Muscle layer of duodenum (tissue), 2 donors: ENCODE measurements around the gene HADHB.
"Not testable (repeated sequence)": the region's sequence is repeated elsewhere in the genome, so short reads cannot be mapped to it uniquely, and the experiment has no call there.

Source experiments
- H3K27ac ChIP-seq: one replicate; pipeline ENCODE4 v1.7.0; 2013; ENCODE audit warnings: mild to moderate bottlenecking, low read length
- H3K27me3 ChIP-seq: one replicate; pipeline ENCODE4 v1.7.0; 2013; ENCODE audit warnings: low read depth, mild to moderate bottlenecking, control low read depth, low read length
- H3K36me3 ChIP-seq, 2 donors: one replicate each; pipeline ENCODE4 v1.7.0; 2013; ENCODE audit warnings: low read length in 2 of 2, control low read depth in 1 of 2, mild to moderate bottlenecking in 1 of 2; ENCODE audit not compliant: insufficient read depth in 2 of 2, control insufficient read depth in 1 of 2
- H3K4me1 ChIP-seq, 2 donors: one replicate each; pipeline ENCODE4 v1.7.0; 2013; ENCODE audit warnings: low read length in 2 of 2, mild to moderate bottlenecking in 2 of 2, control low read depth in 1 of 2, moderate library complexity in 1 of 2; ENCODE audit not compliant: insufficient read depth in 2 of 2, control insufficient read depth in 1 of 2
- H3K4me3 ChIP-seq, 2 donors: one replicate each; pipeline ENCODE4 v1.7.0; 2013; ENCODE audit warnings: low read length in 2 of 2, low read depth in 1 of 2, mild to moderate bottlenecking in 1 of 2
- H3K9me3 ChIP-seq, 2 donors: one replicate each; pipeline ENCODE4 v1.7.0; 2013; ENCODE audit warnings: low read length in 2 of 2, control low read depth in 1 of 2, mild to moderate bottlenecking in 1 of 2; ENCODE audit not compliant: control insufficient read depth in 1 of 2
- donor health status: healthy.

HADHB gene

DNA sequence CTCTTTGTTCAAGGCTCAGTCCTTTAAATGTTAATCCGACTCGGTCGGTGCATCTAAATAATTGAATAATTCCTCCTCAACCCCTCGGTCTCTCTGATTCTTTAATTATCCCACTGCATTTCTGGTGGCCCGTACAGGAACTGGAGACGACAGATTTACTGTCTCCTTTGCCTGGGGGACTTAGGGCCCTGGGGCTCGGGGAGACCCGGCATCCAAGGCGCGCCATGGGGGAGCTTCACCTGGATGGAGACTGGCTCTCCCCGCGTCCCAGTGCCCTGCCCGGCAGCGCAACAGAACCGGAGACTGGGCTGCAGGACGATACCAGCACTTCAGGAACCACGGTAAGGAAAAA lies 53.5 kb downstream of the HADHB start:
- peaks cover 0 to 10% of the 10 kb centered on the region in 2 donors for H3K4me1 ChIP-seq
- H3K27me3 ChIP-seq = no peaks in the 10 kb centered on the region
- no peaks in the 10 kb centered on the region for H3K9me3 ChIP-seq
- peak overlapping the region; percentile 82 to 84 for H3K4me3 ChIP-seq
- no peaks in the 10 kb centered on the region for H3K36me3 ChIP-seq
- peak overlapping the region; percentile 92 for H3K27ac ChIP-seq

DNA sequence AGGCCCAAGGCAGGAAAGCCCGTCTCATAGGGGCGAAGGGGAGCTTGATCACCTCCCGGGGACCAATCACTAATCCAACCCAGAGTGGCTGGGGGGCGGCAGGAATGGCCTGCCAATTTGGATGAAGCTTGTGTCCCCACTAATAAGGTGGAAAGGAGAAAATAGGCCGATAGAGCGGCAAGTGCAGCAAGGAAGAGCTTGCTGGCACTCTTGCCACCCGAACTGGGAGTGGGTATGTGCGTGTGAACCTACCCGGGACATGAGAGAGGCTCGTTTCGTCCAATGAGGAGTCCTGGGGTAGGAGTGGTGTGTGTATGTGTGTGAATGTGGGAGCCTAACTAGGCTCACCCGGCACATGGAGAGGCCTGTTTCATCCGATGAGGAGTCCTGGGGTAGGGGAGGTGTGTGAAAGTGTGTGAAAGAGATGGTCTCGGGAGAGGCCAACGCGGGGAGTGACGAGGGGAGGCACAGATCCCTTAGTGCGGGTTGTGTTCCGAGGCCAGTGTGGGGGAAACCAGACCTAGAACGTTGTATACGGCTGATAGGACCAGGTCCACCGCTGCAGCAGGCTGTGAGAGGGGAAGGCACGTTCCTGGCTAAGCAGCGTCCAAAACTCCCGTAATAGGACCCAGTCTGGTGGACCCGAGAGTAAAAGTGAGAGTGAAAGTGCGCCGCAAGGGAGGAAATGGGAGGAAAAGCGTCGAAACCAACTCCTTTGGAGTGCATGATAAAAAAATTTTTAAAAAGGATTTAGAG lies 54.1 kb downstream of the HADHB start:
- H3K4me3 ChIP-seq = peak overlapping the region; percentile 82 to 84
- no peaks in the 10 kb centered on the region for H3K36me3 ChIP-seq
- H3K9me3 ChIP-seq = no peaks in the 10 kb centered on the region
- peak overlapping the region; percentile 92 for H3K27ac ChIP-seq
- H3K4me1 ChIP-seq = peaks cover 0 to 10% of the 10 kb centered on the region in 2 donors
- H3K27me3 ChIP-seq = no peaks in the 10 kb centered on the region

DNA sequence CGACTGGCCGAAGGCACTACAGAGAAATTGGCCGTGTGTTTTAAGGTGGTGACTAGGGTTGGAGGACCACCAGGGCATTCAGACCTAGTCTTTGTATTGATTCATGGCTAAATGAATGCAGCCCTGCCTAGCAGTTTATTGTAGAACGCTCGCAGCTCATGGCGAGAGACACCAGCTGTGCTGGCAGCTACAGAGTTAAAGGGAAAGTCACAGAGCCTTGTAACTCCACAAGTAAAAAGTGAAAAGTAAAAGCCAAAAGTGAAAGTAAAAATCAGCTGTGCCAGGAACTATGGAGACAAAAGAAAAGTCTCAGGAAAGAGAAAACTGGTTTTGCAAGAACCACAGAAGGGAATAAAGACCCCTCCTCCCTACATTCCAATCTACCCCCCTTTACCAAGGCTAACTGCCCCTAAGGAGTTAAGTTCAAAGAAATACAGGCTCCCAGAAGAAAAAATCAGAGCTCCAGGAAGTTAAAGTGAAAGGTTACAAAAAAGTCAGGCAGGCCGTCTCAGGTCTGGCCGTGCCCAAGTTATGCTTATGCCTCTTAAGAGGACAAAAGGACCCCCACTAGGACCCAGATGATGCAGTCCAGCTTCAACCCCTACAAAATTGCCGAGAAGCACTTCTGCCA lies 54.8 kb downstream of the HADHB start:
- peaks cover 0 to 10% of the 10 kb centered on the region in 2 donors for H3K4me1 ChIP-seq
- peak overlapping the region; percentile 82 to 84 for H3K4me3 ChIP-seq
- H3K9me3 ChIP-seq = no peaks in the 10 kb centered on the region
- H3K27ac ChIP-seq = peak overlapping the region; percentile 92
- peaks cover 0 to 6% of the 10 kb centered on the region in 2 donors for H3K36me3 ChIP-seq
- H3K27me3 ChIP-seq = no peaks in the 10 kb centered on the region

DNA sequence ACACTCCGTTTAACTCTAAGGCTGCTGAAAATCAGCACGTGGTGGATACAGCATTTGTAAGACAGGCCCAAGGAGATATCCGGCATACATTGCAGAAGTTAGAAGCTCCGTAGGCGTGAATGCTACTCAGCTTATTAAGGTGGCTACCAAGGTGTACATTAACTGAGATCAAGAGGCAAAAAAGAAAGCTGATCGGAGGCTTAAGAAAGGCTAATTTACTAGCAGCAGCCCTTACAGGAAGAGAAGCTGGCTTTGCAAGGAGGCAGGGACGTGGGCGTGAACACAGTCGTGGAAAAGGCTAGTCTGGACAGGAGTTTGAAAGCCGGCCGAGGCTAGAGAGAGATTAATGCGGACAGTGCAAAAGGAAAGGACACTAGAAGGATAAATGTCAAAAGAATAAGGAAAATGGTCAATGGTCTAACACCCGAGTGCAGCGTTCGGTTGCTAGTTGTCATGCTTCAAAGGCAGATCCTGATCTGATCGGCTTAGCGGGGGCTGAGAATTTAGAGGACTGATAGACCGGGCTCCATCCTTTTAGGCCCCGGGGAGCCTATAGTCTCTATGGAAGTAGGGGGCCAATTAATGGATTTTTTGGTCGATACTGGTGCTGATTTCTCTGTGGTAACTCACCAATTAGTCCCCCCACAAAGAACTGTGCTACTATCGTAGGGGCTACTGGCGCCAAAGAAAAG lies 55.6 kb downstream of the HADHB start:
- Histone ChIP-seq H3K27me3 (no peaks in the 10 kb centered on the region), H3K27ac (peak overlapping the region; percentile 92), H3K4me1 (peaks cover 0 to 10% of the 10 kb centered on the region in 2 donors), H3K4me3 (peak overlapping the region; percentile 82 to 84), H3K9me3 (no peaks in the 10 kb centered on the region), H3K36me3 (peaks cover 0 to 6% of the 10 kb centered on the region in 2 donors)

DNA sequence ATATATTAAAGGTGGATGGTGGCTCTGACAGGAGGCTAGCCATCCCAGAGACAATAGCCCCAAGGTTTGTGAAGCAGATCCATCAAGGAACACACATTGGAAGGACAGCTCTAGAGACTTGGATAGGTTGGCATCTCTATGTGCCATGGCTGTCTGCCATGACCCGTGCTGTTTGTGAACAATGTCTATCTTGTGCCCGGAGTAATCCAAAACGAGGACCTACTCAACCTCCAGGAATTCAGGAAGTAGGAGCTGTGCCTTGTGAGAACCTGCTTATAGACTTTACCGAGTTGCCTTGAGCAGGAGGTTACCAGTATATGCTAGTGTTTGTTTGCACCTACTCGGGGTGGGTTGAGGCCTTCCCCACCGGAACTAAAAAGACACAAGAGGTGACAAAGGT lies 58.1 kb downstream of the HADHB start:
- H3K27me3 ChIP-seq = no peaks in the 10 kb centered on the region
- no peak overlapping the region for H3K27ac ChIP-seq
- no peak overlapping the region for H3K4me3 ChIP-seq
- peaks cover 0 to 10% of the 10 kb centered on the region in 2 donors for H3K4me1 ChIP-seq
- H3K9me3 ChIP-seq = no peaks in the 10 kb centered on the region
- peaks cover 0 to 6% of the 10 kb centered on the region in 2 donors for H3K36me3 ChIP-seq

DNA sequence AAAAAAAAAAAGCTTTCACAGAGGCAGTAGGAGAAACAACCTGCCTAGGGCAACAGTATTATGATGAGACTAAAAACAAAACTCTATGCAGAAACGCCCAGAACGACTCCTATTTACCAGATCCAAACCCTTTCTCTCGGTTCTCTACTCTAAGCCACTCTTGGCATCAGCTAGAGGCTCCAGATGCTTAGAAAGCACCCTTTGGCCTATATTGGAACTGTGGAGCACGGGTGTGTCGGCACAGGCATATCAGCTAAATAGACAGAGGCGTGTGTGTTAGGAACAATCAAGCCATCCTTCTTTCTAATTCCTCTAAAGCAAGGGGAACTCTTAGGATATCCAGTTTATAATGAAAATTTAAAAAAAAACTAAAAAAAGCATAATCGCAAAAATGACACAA lies 60.4 kb downstream of the HADHB start:
- H3K27ac ChIP-seq, H3K27me3 ChIP-seq, H3K9me3 ChIP-seq, H3K36me3 ChIP-seq, H3K4me3 ChIP-seq: not testable (repeated sequence)
- H3K4me1 ChIP-seq = peaks cover 0 to 10% of the 10 kb centered on the region in 2 donors

DNA sequence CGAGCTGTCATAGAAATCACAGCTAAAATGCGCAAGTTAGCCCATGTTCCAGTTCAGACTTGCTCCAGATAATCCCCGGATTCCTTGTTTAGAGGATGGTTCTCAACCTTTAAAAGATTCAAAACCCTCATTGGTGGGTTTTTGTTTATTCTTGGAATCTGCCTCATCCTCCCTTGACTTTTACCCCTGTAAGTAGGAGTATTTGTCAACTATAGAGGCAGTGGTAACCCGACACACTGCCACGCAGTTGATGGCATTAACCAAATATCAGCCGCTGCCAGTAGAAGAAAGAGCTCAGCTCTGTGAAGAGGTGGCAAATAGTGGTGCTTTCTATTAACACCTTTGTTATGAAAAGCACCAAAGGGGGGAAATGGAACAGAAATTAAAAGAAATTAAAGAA lies 60.8 kb downstream of the HADHB start:
- H3K4me1 ChIP-seq = peaks cover 0 to 6% of the 10 kb centered on the region in 2 donors
- H3K27ac ChIP-seq = no peak overlapping the region
- no peaks in the 10 kb centered on the region for H3K27me3 ChIP-seq
- no peak overlapping the region for H3K4me3 ChIP-seq
- H3K9me3 ChIP-seq = no peaks in the 10 kb centered on the region
- peaks cover 0 to 6% of the 10 kb centered on the region in 2 donors for H3K36me3 ChIP-seq

DNA sequence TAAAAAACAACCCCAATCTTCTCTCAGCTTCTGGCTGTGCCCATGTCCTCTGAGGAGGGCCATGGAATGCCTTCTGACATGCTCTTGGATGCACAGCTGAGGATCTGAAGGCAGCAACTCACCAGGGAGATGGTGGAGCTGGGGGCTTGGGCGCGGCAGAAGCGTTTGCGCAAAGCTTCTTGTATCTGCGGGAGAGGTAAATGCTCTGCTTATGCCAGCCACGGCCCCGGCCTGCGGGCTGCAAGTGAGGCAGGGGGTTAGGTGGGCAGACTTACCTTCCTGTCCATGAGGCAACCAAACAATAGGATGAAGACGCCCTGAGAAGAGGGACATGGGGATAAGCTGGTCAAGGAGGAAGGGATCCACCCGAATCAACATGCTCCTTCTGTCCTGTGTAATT lies 65.2 kb downstream of the HADHB start:
- H3K4me1 ChIP-seq = no peaks in the 10 kb centered on the region
- H3K36me3 ChIP-seq = no peaks in the 10 kb centered on the region
- no peak overlapping the region for H3K27ac ChIP-seq
- no peak overlapping the region for H3K4me3 ChIP-seq
- no peaks in the 10 kb centered on the region for H3K27me3 ChIP-seq
- no peaks in the 10 kb centered on the region for H3K9me3 ChIP-seq

DNA sequence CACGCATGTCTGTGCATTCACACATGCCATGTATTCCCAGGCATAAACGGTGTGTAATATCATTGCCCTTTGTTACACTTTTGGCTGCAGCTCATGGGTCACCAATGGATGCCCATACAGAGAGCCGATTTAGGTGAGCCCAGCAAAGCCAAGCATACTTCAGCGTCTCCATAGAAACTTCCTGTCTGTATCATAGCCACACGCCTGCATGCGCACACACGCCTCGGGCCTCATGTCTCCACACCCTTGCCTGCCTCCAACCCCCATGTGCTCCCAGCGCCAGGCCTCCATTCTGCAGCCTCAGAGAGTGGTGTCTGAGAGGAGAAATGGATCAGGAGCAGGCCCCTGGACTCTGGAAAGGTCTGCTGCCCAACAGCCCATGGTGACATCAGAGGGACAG lies 67.7 kb downstream of the HADHB start:
- Histone ChIP-seq H3K36me3 (no peaks in the 10 kb centered on the region), H3K27ac (no peak overlapping the region), H3K9me3 (no peaks in the 10 kb centered on the region), H3K4me1 (no peaks in the 10 kb centered on the region), H3K27me3 (no peaks in the 10 kb centered on the region), H3K4me3 (no peak overlapping the region)

DNA sequence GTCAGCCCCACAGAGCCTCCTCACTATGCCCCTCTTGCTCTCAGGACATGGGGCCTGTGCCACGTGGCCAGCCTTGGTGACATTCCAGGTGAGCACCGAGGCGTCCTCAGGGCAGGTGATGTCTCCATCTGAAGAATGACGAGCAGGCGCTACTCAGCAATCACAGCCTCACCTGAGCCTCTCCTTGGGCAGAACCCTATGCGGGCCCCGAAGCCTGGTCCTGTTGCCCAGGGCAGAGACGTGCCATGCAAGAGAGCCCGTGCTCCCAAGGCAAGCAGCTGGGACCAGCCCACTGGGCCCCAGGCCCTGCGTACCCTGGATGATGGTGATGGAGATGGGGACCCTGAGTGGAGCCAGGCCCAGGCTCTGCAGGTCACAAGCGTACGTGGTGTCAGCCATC lies 68.7 kb downstream of the HADHB start:
- H3K36me3 ChIP-seq = no peaks in the 10 kb centered on the region

GRCh38 chr2:26314243-26314642 lies 69.5 kb downstream of the HADHB start:
- H3K4me3 ChIP-seq = no peak overlapping the region
- H3K27me3 ChIP-seq = no peaks in the 10 kb centered on the region
- no peak overlapping the region for H3K27ac ChIP-seq
- H3K9me3 ChIP-seq = no peaks in the 10 kb centered on the region
- H3K36me3 ChIP-seq = no peaks in the 10 kb centered on the region
- H3K4me1 ChIP-seq = no peaks in the 10 kb centered on the region

More for the DNA sequence above, 68.7 kb downstream of the HADHB start:
- H3K9me3 ChIP-seq = no peaks in the 10 kb centered on the region
- no peak overlapping the region for H3K27ac ChIP-seq
- H3K4me1 ChIP-seq = no peaks in the 10 kb centered on the region
- H3K4me3 ChIP-seq = no peak overlapping the region
- no peaks in the 10 kb centered on the region for H3K27me3 ChIP-seq
